ENCODE results near the gene CCN5. TPM values are rescaled to one million over a fixed set of nuclear protein-coding genes. Genes with fewer than 3 reads are reported as not detected.

The CCN5 gene
- total RNA-seq, 2 donors from 2014 or later: 62.9 to 64.3 TPM

DNA sequence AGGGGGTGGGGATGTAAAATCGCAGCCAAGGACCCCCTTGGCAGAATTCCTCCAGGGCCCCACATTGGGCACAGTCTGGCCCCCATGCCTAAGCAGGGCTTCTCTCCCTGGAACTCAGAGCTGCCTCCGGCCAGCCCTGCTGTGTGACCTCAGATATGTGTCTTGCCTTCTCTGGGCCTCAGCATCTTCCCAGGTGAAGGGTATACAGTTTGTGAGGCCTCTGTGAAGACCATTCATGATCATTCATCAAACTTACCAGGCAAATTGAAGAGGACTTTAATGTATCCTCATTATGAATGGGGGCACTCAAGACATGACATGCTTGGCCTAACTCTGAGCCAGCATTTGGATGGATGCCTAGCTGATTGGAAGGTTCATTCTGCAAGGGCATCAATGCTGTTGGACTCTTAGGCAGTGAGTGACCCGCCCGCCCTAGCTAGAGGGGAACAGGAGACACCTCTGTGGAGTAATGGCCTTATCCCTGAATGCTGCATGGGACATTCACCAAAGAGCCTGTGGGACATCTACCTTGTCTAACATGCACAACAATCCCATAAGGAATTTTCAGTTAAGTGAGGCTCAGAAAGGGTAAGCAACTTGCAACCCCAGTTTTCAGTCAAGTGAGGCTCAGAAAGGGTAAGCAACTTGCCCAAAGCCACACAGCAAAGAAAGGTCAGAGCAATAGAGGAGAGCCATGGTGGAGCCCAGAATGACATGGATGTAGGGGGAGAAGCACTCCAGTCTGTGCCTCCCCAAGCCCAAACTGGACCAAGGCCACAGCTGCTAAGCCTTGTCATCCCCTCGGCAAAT is 535 bp downstream of the CCN5 start:
- no peak for DNase-seq (ENCODE audit: low spot score)
- H3K36me3 ChIP-seq: no peaks in the 10 kb centered on the region
- H3K4me3 ChIP-seq: no peak overlapping the region
- intact Hi-C loops (cut with DNase I): no loop called here
- peaks cover 4% of the 10 kb centered on the region for H3K4me1 ChIP-seq (replicated peaks)
- no peak for TF ChIP-seq POLR2AphosphoS5 (IDR thresholded peaks at IDR 0.05)
- TF ChIP-seq POLR2A (IDR thresholded peaks at IDR 0.05): no peak
- no peak for TF ChIP-seq CTCF (IDR thresholded peaks at IDR 0.05)
- no peaks in the 10 kb centered on the region for H3K9me3 ChIP-seq
- 72% methylated on average over 5 of the region's 5 CpGs for WGBS
- peak overlapping the region in 1 of 2 donors; percentile 60 for H3K27ac ChIP-seq
- no peaks in the 10 kb centered on the region for H3K27me3 ChIP-seq (replicated peaks; ENCODE audit: insufficient read depth)

DNA sequence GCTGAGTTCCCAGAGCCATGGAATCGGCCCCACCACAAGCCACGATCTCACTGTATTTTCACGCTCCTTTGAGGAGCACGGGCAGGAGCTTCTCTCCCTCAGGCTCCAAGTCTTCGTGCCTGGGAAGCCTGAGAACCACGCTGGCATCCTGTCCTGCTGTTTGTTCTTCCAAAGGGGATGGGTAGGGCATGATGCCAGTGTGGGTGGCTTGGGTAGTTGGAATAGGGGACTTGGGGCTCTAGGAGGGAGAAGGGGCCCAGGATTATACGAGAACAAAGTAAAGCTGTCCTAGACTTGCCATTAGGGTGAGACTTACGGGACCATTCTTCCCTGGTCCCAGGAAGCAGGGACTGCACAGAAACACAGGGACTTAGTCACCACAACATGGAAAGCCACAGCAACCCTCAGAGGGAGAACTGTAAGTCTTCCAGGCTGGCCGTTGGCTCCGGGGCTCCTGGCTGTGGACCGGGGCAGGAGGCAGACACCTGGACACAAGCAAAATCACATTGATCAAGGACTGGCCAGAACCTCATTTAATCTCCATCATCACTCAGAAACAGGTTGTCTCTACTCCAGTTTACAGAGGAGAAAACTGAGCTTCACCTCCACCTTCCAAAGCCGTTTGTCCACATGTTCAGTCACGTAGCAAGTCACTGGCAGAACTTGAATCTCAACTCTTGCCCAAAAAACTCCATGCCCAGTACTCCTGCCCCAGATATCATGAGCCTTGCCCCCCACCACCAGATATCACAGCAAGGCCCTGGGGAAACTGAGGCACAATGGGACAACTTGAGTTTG is 1.3 kb downstream of the CCN5 start:
- Histone ChIP-seq H3K27ac (peak overlapping the region in 1 of 2 donors; percentile 54), H3K4me1 (replicated peaks) (peaks cover 4% of the 10 kb centered on the region), H3K27me3 (replicated peaks; ENCODE audit: insufficient read depth) (no peaks in the 10 kb centered on the region), H3K9me3 (no peaks in the 10 kb centered on the region), H3K36me3 (no peaks in the 10 kb centered on the region), H3K4me3 (no peak overlapping the region)
- intact Hi-C loops (cut with DNase I): no loop called here
- DNase-seq (ENCODE audit: low spot score): no peak
- WGBS: 28% methylated on average over 13 of the region's 13 CpGs
- no peak for TF ChIP-seq POLR2AphosphoS5 (IDR thresholded peaks at IDR 0.05)
- no peak for TF ChIP-seq POLR2A (IDR thresholded peaks at IDR 0.05)
- no peak for TF ChIP-seq CTCF (IDR thresholded peaks at IDR 0.05)

GRCh38 chr20:44717986-44718385 is 2.8 kb downstream of the CCN5 start:
- H3K27me3 ChIP-seq (replicated peaks; ENCODE audit: insufficient read depth): no peaks in the 10 kb centered on the region
- WGBS: 86% methylated on average over 10 of the region's 10 CpGs
- H3K36me3 ChIP-seq: no peaks in the 10 kb centered on the region
- DNase-seq (ENCODE audit: low spot score): no peak
- peaks cover 4% of the 10 kb centered on the region for H3K4me1 ChIP-seq (replicated peaks)
- TF ChIP-seq POLR2A (IDR thresholded peaks at IDR 0.05) (no peak), POLR2AphosphoS5 (IDR thresholded peaks at IDR 0.05) (no peak), CTCF (IDR thresholded peaks at IDR 0.05) (peak in 1 of 4 experiments; percentile 16)
- intact Hi-C loops (cut with DNase I): no loop called here
- no peak overlapping the region for H3K27ac ChIP-seq
- no peak overlapping the region for H3K4me3 ChIP-seq
- H3K9me3 ChIP-seq: no peaks in the 10 kb centered on the region

DNA sequence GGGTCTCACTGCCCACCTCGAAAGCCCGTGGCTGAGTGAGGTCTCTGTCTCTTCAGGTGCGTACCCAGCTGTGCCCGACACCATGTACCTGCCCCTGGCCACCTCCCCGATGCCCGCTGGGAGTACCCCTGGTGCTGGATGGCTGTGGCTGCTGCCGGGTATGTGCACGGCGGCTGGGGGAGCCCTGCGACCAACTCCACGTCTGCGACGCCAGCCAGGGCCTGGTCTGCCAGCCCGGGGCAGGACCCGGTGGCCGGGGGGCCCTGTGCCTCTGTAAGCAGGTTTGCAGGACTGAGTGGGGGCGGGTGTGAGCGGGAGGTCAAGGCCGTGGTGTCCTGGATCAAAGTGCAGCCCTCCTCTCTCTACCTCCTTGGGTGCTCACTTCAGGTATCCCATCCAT is 4.7 kb downstream of the CCN5 start:
- H3K9me3 ChIP-seq: no peaks in the 10 kb centered on the region
- DNase-seq (ENCODE audit: low spot score): no peak
- TF ChIP-seq POLR2A (IDR thresholded peaks at IDR 0.05) (no peak), POLR2AphosphoS5 (IDR thresholded peaks at IDR 0.05) (no peak), CTCF (IDR thresholded peaks at IDR 0.05) (no peak)
- H3K4me1 ChIP-seq (replicated peaks): no peaks in the 10 kb centered on the region
- no peak overlapping the region for H3K4me3 ChIP-seq
- intact Hi-C loops (cut with DNase I): no loop called here
- H3K27me3 ChIP-seq (replicated peaks; ENCODE audit: insufficient read depth): no peaks in the 10 kb centered on the region
- 89% methylated on average over 19 of the region's 19 CpGs for WGBS
- peak overlapping the region in 1 of 2 donors; percentile 51 for H3K27ac ChIP-seq
- H3K36me3 ChIP-seq: no peaks in the 10 kb centered on the region

Measured in prostate gland (tissue), 2 donors.